Neural cell (in vitro differentiated cells): Measurements from ENCODE around the gene SLC6A6. TPM values are rescaled to one million over a fixed set of nuclear protein-coding genes. Genes with fewer than 3 reads are reported as not detected.

Experiments
- H2AFZ ChIP-seq: fragments of 200-600, 300-800 bp; sonication (generic), shearing (Covaris generic); 2 replicates; pipeline ENCODE4 v1.6.0; 2014; ENCODE audit warnings: low read depth, mild to moderate bottlenecking, antibody characterized with exemption, low read length, moderate library complexity
- H3F3A ChIP-seq: fragments of 200-600 bp; shearing (Covaris generic); 2 replicates; pipeline ENCODE4 v1.6.1; 2016; ENCODE audit warnings: mild to moderate bottlenecking, moderate library complexity, mixed read lengths, antibody characterized with exemption, low read length; ENCODE audit not compliant: insufficient read depth, poor library complexity, severe bottlenecking
- H3K27ac ChIP-seq: fragments of 200-600, 300-800 bp; sonication (generic), shearing (Covaris generic); 2 replicates; pipeline ENCODE4 v1.5.1; 2014; ENCODE audit warnings: mild to moderate bottlenecking, low read length, moderate library complexity
- H3K27me3 ChIP-seq: fragments of 300-800, 200-600 bp; sonication (generic), shearing (Covaris generic); 2 replicates; pipeline ENCODE4 v1.6.0; 2014; ENCODE audit warnings: mild to moderate bottlenecking, low read depth, low read length, moderate library complexity; ENCODE audit not compliant: insufficient read depth
- H3K36me3 ChIP-seq: fragments of 300-800, 200-600 bp; sonication (generic), shearing (Covaris generic); 2 replicates; pipeline ENCODE4 v1.5.1; 2014; ENCODE audit warnings: mild to moderate bottlenecking, antibody characterized with exemption, low read length, moderate library complexity; ENCODE audit not compliant: insufficient read depth
- H3K4me2 ChIP-seq: fragments of 300-800, 200-600 bp; sonication (generic), shearing (Covaris generic); 2 replicates; pipeline ENCODE4 v1.6.0; 2014; ENCODE audit warnings: mild to moderate bottlenecking, low read length
- H3K4me3 ChIP-seq: fragments of 300-800, 200-600 bp; sonication (generic), shearing (Covaris generic); 2 replicates; pipeline ENCODE4 v1.5.1; 2014; ENCODE audit warnings: mild to moderate bottlenecking, low read length, moderate library complexity
- H3K79me2 ChIP-seq: fragments of 200-600 bp; shearing (Covaris generic); replicated peaks from 2 replicates; pipeline ENCODE4 v1.6.0; 2014; ENCODE audit warnings: mild to moderate bottlenecking, low read length, moderate library complexity; ENCODE audit not compliant: insufficient read depth
- H3K9ac ChIP-seq: fragments of 300-800, 200-600 bp; sonication (generic), shearing (Covaris generic); 2 replicates; pipeline ENCODE4 v1.6.1; 2016; ENCODE audit warnings: mild to moderate bottlenecking, low read length, mixed read lengths
- H3K9me2 ChIP-seq: fragments of 200-600 bp; shearing (Covaris generic); 2 replicates; pipeline ENCODE4 v1.6.1; 2016; ENCODE audit warnings: mild to moderate bottlenecking, low read length, mixed read lengths; ENCODE audit not compliant: insufficient read depth
- H3K9me3 ChIP-seq: fragments of 200-600, 300-800 bp; sonication (generic), shearing (Covaris generic); 2 replicates; pipeline ENCODE4 v1.6.1; 2016; ENCODE audit warnings: mild to moderate bottlenecking, mixed run types, low read length, moderate library complexity, mixed read lengths
- H4K20me1 ChIP-seq: fragments of 200-600 bp; shearing (Covaris generic); 2 replicates; pipeline ENCODE4 v1.6.1; 2016; ENCODE audit warnings: mild to moderate bottlenecking, mixed run types; ENCODE audit not compliant: insufficient read depth
- EP300 ChIP-seq: fragments of 450-650 bp; conservative IDR thresholded peaks from 2 replicates; pipeline ENCODE4 v1.6.1; 2014; ENCODE audit warnings: antibody characterized with exemption, mild to moderate bottlenecking, moderate library complexity; ENCODE audit not compliant: poor library complexity, severe bottlenecking
- EZH2 ChIP-seq: fragments of 200-600, 300-800 bp; shearing (Covaris generic), sonication (generic); IDR thresholded peaks from 2 replicates; pipeline ENCODE4 v1.6.1; 2014; ENCODE audit warnings: antibody characterized with exemption, low read length, borderline replicate concordance, mild to moderate bottlenecking; ENCODE audit not compliant: insufficient read depth, poor library complexity, severe bottlenecking
- MXI1 ChIP-seq: fragments of 450-650 bp; conservative IDR thresholded peaks from 2 replicates; pipeline ENCODE4 v1.6.1; 2014; ENCODE audit warnings: antibody characterized with exemption, mild to moderate bottlenecking; ENCODE audit not compliant: poor library complexity, severe bottlenecking
- POLR2AphosphoS5 ChIP-seq: IDR thresholded peaks from 2 replicates; pipeline ENCODE4 v1.6.1; 2012
- RAD21 ChIP-seq: fragments of 450-650 bp; conservative IDR thresholded peaks from 2 replicates; pipeline ENCODE4 v1.6.1; 2014; ENCODE audit warnings: antibody characterized with exemption, mild to moderate bottlenecking, moderate library complexity
- SMC3 ChIP-seq: fragments of 450-650 bp; conservative IDR thresholded peaks from 2 replicates; pipeline ENCODE4 v1.6.1; 2014; ENCODE audit warnings: antibody characterized with exemption, mild to moderate bottlenecking, moderate library complexity; ENCODE audit not compliant: poor library complexity
- TAF1 ChIP-seq: IDR thresholded peaks from 2 replicates; pipeline ENCODE4 v1.6.1; 2012; ENCODE audit warnings: low read depth
- polyA plus RNA-seq: library from polyadenylated mRNA; depleted of rRNA; stranded (reverse); fragments of >200 nt; gene quantifications from 2 replicates; pipeline ENCODE4 v1.2.3, GENCODE V29; 2014
- TF ChIP-seq, protein P1 (sequence below): IDR thresholded peaks from 2 replicates; pipeline ENCODE4 v1.6.1; 2012; ENCODE audit warnings: borderline replicate concordance
- TF ChIP-seq, protein P2 (sequence below): fragments of 450-650 bp; IDR thresholded peaks from 2 replicates; pipeline ENCODE4 v1.5.1; 2014; ENCODE audit warnings: antibody characterized with exemption, mild to moderate bottlenecking, moderate library complexity; ENCODE audit not compliant: poor library complexity, severe bottlenecking

SLC6A6 gene
- polyA plus RNA-seq, 1 donor from 2014 or later = 15.9 TPM

DNA sequence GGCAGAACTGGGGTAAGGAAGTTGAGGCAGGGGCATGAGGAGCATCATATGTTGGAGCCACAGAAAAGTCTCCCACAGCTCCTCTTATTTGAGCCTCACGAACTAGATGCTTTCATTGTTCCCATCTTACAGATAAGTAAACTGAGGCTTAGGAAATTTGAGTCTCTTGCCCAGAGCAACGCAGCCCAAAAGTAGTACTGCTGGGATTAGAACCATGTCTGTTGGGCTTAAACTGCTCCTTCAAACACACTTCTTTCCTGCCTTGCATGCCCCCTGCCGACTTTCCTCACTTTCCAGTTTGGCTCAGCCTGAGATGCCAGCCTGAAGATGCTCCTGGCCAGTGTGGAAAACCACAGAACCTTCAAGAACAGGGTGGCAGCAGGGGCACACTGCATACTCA is 43.1 kb upstream of the SLC6A6 start:
- Histone ChIP-seq H3K27me3 (no peaks in the 10 kb centered on the region), H3K79me2 (no peaks in the 10 kb centered on the region), H4K20me1 (no peaks in the 10 kb centered on the region), H2AFZ (no peak overlapping the region), H3K4me3 (no peak overlapping the region), H3F3A (no peaks in the 10 kb centered on the region), H3K9ac (no peak overlapping the region), H3K36me3 (no peaks in the 10 kb centered on the region), H3K9me3 (no peaks in the 10 kb centered on the region), H3K27ac (no peak overlapping the region), H3K9me2 (no peaks in the 10 kb centered on the region), H3K4me2 (no peak overlapping the region)
- TF ChIP-seq RAD21 (no peak), SMC3 (no peak), TAF1 (no peak), POLR2AphosphoS5 (no peak), EP300 (no peak), MXI1 (no peak), EZH2 (no peak)
- TF ChIP-seq, protein P1, sequence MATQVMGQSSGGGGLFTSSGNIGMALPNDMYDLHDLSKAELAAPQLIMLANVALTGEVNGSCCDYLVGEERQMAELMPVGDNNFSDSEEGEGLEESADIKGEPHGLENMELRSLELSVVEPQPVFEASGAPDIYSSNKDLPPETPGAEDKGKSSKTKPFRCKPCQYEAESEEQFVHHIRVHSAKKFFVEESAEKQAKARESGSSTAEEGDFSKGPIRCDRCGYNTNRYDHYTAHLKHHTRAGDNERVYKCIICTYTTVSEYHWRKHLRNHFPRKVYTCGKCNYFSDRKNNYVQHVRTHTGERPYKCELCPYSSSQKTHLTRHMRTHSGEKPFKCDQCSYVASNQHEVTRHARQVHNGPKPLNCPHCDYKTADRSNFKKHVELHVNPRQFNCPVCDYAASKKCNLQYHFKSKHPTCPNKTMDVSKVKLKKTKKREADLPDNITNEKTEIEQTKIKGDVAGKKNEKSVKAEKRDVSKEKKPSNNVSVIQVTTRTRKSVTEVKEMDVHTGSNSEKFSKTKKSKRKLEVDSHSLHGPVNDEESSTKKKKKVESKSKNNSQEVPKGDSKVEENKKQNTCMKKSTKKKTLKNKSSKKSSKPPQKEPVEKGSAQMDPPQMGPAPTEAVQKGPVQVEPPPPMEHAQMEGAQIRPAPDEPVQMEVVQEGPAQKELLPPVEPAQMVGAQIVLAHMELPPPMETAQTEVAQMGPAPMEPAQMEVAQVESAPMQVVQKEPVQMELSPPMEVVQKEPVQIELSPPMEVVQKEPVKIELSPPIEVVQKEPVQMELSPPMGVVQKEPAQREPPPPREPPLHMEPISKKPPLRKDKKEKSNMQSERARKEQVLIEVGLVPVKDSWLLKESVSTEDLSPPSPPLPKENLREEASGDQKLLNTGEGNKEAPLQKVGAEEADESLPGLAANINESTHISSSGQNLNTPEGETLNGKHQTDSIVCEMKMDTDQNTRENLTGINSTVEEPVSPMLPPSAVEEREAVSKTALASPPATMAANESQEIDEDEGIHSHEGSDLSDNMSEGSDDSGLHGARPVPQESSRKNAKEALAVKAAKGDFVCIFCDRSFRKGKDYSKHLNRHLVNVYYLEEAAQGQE = no peak
- TF ChIP-seq, protein P2, sequence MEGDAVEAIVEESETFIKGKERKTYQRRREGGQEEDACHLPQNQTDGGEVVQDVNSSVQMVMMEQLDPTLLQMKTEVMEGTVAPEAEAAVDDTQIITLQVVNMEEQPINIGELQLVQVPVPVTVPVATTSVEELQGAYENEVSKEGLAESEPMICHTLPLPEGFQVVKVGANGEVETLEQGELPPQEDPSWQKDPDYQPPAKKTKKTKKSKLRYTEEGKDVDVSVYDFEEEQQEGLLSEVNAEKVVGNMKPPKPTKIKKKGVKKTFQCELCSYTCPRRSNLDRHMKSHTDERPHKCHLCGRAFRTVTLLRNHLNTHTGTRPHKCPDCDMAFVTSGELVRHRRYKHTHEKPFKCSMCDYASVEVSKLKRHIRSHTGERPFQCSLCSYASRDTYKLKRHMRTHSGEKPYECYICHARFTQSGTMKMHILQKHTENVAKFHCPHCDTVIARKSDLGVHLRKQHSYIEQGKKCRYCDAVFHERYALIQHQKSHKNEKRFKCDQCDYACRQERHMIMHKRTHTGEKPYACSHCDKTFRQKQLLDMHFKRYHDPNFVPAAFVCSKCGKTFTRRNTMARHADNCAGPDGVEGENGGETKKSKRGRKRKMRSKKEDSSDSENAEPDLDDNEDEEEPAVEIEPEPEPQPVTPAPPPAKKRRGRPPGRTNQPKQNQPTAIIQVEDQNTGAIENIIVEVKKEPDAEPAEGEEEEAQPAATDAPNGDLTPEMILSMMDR = no peak

DNA sequence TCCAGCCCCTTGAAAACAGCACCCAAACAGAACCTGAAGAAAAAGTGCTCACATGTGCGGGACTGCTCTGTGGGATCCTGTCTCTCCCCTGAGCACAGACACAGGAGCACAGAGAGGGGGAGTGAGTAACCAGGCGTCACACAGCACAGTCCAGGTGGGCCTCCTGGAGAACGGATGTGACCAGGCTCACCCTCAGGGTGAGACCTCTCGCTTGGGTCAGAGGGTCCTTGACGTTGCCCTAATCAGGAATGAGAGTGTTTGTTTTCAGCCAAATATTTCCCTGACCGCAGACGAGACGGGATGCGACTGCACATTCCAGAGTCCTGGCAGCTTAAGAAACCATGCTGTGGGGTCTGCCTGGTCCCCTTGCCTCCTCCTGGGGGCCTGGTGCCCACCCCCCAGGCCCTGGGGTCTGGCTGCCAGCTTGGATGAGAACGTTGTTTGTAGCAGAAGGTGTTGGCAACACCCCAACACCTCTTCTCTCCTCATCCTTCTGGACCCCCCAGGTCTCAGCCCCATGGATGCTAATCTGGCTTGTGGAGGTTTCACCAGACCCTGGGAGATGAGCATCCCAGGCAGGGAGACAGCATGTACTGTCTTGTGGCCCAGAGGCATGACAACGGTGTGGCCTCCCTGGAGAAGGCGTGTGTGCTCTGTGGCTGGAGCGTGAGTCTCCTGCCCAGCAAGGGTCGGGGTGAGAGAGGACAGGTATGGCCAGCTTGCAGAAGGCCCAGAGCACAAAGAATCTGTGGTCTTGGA is 42.1 kb upstream of the SLC6A6 start:
- Histone ChIP-seq H3K36me3 (no peaks in the 10 kb centered on the region), H3K4me3 (no peak overlapping the region), H3K27me3 (no peaks in the 10 kb centered on the region), H4K20me1 (no peaks in the 10 kb centered on the region), H3F3A (no peaks in the 10 kb centered on the region), H3K79me2 (no peaks in the 10 kb centered on the region), H3K4me2 (no peak overlapping the region), H3K9me2 (no peaks in the 10 kb centered on the region), H3K9ac (no peak overlapping the region), H3K27ac (no peak overlapping the region), H2AFZ (no peak overlapping the region), H3K9me3 (no peaks in the 10 kb centered on the region)
- no peak for TF ChIP-seq RAD21
- TF ChIP-seq, protein P2 = no peak
- no peak for TF ChIP-seq TAF1
- TF ChIP-seq, protein P1 = no peak
- TF ChIP-seq EZH2 = no peak
- TF ChIP-seq MXI1 = no peak
